GM19467 (cell line): ENCODE results near the gene TSPAN18.
A peak's percentile ranks its signal among the peaks of the same experiment; 100 is the strongest.

Experiments used
- ATAC-seq: cut with Tn5 transposase; IDR thresholded peaks from one replicate; pipeline ENCODE4 v1.9.1; 2021; ENCODE audit warnings: mild to moderate bottlenecking, moderate library complexity; ENCODE audit not compliant: unreplicated experiment

TSPAN18 gene

DNA sequence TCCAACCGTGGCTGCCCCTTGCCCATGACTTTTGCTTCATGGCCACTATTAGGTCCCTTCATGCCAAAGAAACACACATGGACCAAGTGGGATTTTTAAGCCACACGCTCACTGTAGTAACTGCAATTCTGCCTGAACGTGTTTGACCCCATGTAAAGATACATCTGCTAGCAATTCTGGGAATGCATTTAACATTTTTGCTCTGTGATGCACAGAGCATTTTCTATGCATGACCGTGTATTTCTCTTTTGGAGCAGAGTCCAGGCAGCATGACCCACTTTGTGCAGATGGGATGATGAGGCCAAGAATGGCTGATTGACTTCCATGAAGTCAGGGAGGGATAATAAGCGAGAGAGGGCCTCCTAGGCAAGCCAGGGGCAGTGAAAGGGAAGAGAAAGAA, 115.5 kb downstream of the TSPAN18 start:
- ATAC-seq: no peak

DNA sequence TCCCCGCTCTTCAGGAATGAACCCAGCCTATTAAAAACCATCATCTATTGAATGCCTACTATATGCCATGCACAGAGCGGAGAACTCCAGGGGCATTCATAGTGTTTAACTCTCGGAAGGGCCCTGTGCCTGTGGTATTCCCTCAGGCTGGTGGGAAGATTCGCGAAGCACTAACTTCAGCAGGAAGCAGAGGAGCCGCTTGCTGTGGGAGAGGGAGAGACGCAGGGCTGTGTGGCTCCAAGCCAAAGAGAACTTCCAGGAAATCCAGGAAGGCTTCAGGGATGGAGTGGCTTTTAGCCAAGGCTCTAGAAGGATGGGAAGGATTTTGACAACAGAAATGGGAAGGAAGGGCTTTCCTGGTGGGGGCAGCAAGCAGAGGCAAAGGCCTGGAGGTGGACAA, 120.1 kb downstream of the TSPAN18 start:
- ATAC-seq: no peak

DNA sequence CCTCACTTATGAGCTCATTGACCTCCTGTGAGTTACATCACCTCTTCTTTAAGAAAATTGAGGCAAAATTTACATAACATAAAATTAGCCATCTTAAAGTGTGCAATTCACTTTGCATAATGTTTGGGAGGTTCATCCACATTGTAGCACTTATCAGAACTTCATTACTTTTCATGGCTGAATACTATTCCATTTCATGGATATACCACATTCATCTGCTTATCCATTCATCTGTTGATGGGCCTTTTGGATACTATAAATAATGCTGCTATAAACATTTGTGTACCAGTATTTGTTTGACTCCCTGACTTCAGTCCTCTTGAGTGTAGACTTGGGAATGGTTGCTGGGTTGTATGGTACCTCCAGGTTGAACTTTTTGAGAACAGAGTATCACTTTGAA, 120.6 kb downstream of the TSPAN18 start:
- no peak for ATAC-seq

DNA sequence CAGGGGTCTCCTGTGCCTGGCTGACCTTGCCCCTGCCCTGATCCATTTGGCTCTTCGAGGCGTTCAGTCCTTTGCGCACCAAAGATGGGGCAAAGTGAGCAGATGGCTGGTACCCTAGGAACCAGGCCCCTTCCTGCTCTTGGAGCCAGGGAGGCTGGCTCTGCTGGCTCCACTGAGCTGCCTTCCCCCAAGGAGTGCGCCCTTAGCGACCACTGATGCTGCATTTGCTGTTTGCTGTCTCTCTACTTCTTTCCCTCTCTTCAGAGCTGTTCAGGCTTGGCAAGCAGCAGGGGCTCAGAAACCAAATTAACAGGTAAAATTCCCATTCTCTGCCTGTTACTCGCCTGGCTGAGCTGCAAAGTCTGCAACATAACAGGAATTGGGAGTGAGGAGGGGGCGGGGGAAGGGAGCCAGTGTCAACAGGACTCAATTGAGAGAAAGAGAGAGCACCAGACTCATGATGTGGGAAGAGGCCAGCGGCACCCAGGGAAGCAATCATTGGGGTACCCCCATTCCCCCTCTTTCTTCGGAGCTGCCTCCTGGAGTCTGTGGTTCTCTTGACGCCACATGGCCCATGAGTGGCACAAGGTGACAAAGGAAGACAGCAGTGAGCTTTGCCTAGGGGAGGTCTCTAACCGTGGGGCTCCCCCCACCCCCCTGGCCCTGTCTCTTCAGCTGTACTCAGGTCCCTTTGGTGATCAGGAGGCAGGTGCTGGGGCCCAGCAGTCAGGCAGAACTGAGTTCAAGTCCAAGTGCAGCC, 121.6 kb downstream of the TSPAN18 start:
- no peak for ATAC-seq

DNA sequence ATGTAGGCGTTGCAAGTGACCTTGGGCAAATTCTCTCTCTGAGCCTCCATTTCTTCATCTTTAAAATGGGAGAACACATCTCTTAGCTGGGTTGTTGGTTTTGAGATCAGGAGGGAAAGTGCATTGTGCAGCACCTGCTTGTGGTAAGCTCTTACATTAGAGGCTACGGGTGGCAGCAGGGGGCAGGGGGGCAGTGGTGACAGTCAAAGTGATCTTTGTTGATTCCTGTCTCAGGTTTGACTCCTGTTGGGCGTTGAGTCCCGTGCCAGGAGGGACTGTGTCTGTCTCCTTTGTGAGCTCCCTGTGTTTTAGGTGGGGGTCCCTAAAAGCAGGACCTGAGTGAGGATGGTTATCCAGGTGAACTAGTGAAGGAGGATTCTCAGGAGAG, 122.2 kb downstream of the TSPAN18 start:
- ATAC-seq: no peak

DNA sequence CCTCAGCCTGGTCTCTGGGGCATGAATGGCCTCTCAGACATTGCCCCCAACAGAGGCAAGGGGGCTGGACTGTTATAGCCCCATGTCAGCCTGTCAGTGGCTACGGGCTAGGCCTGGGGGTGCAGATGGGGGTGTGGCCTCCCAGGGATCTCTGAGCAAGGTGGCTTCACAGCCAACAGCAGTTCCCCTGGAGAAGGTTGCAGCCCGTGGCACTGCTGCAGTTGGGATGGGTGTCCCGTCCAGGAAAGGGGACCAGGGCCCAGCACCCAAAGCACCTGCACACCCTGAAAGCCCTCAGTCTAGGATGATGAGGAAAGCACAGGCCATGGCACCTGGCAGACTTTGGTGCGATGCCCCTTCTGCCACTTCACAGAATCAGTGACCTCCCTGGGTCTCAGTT, 122.7 kb downstream of the TSPAN18 start:
- no peak for ATAC-seq

DNA sequence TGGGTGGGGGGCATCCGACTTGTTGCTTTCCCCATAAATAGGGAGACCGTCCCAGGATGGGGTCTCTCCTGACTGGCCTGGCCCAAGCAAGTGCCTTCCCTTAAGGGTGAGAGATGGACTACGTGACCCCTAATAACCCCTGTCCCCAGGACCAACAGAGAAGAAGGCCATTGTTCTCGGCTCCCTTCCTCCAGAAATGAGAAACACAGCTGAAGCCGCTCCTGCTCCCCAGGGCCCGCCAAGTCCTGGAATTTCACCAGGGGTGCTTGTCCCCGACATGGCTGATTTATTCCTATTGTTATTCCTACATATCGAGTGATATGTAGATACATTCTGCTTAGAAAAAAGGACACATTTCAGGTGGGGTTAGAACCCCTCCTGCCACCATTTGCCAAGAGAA, 123.2 kb downstream of the TSPAN18 start:
- ATAC-seq: no peak

DNA sequence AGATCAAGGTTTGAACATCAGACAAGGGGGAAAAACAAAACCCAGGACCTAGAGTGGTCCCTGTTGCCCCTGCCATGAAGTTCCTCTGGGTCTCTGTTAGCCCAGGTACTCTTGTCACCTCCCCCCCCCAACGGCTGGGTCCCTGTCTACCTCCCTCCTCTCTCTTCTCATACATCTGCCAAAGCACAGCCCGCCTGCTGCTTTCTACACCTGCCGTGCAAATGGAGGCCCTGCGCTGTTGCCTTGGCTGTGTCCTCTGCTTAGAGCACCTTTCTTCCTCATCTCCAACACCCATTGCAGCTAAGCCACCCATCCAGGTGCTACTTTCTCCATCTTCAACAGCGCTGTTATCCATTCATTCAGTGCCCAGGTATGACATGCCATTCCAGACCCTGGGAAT, 124.7 kb downstream of the TSPAN18 start:
- ATAC-seq: no peak

DNA sequence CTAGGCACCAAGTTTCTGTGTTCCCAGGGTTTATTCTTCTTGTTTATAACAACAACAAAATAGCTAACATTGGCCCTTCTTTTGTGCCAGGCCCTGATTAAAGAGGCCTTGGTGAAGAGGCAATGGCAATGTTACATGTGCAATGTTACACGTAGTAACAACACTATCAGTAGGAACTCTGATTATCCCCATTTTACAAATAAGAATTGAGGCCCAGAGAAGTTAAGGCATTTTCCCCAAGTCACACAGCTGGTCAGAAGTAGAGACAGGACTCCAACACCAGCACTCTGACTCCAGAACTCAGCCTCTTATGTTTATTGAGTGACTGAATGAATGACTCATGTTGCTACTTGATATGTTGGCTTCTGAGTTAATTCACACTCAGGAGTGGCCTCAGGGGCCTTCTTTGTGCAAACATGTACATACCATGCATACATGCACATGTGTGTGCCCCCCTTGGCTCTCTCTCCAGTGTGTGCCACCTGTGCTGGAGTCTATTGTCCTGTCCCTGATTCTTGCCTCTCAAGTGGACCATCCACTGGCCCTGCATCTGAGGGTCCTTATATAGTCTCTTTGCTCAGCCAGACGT, 125.5 kb downstream of the TSPAN18 start:
- no peak for ATAC-seq

DNA sequence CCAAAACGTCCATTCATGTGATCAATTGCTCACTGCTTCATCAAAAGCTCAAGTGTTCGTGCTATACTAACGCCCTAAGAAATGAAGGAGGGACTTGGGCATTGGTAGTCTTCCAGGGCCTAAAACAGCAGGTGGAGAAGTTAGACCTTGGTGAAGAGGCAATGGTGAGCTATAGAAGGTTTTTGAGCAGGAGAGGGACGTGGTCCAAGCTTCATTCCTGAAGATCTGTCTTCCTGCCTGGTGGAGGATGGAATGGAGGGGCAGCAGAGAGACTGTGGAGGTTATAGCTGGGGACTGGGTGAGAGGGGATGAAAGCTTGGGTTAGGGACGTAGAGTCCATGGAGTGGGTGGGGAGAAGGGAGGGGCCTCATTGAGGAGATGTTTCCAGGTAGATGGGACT, 126.2 kb downstream of the TSPAN18 start:
- ATAC-seq: no peak

DNA sequence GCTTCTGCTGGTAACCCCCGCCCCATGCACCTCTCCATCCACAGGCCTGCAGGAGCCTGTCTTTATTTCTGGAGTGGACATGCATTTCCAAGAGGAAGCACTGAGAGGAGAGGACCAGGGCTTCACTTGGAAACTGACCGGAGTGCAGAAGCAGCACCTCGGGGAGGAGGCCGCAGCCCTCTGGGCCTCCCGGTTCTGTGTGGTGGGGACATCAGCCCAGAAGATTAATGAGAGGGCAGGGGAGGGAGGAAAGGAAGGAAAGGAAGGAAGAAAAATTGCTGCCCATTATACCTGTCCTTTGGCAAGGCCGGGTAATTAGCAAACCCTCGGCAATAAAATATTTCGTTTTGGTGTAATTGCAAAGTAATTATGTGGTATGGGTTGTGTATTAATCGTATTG, 126.9 kb downstream of the TSPAN18 start:
- no peak for ATAC-seq

DNA sequence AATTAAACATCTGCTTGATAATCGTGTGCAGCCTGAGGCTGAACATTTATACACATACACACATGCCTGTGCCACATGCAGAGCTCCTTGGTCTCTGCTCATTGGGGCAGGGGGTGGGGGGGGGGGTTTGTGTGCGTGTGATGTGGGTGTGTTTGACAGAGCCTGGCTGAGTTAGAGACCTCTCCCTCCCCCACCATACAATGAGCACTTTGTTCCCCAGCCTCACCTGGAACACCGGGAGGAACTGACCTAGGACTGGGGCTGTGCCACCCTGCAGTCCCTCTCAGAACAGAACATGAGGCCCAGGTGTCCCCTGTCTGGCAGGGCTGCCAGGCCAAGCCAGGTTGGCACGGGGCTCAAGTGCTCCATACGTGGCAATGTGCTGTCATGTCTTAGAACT, 127.3 kb downstream of the TSPAN18 start:
- no peak for ATAC-seq

DNA sequence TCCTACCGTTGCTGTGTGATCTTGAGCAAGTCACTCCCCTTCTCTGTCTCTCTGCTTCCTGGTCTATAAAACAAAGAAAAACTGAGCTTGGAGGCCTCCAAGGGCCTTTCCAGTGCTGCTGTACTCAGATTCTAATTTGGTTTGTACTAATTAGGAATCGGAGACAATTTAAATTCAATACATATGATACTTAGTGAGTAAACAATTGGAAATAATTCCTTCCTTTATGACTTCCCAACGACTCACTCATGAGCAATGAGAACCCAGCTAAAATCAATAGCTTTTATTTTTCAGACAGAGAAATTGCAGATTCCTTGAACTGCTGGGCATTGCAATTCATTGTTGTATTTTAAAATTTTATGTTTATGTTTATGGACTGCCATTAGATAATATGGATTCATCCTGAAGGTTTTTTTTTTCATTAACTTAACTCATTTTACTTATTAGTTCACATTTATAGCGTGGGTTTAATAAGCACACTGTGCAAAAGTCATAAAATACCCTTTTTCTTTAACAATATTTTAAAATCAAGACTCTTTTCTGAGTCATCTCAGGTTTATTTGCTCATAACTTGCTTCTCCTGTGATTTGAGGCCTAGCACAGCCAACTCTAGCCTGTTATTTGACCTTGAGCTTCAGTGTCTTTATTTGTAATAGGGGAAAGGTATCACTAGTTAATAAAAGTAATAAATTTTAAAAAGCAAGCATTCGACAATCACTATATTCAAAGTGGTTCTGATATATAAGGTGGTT, 128.2 kb downstream of the TSPAN18 start:
- no peak for ATAC-seq

DNA sequence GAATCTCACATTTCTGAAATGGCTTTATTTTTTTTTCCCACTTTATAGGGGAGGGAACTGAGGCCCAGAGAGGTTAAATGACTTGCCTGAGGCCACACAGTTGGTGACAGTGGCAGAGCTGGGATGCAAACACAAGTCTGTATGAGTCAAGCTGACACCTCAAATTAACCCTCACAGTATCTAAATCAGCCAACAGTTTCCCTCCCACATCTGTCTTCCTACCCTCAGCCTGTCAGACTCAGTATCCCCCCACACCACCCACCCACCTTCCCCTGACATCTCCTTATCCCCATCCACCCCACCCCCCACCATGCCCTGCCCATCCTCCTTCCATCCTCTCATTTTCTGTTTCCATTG, 128.7 kb downstream of the TSPAN18 start:
- no peak for ATAC-seq

DNA sequence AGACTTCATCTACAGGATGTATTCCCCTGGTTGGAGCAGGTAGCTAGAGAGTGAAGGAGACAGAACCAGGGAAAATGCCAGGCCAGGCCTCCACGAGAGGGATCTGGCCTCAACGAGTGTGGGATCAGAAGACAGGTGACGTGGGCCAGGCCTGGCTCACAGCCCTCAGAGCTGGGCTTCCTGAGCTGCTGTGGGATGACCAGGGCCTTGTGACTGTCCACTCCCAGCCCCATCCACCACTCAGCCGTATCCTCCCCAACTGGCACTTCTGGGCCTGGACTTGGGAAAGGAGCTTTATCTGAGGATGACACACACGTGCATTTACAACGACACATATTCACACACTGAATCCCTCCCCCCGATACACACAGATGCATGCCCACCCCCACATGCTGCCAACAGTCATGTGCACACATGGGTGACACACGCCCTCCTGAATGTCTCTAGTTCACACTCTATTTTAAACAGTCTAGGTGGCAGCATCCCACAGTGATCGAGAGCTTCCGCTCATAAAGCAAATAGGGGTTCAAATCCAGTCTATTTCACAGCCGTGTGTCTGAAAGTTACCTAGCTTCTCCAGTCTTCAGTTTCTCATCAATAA, 130.8 kb downstream of the TSPAN18 start:
- ATAC-seq: no peak

DNA sequence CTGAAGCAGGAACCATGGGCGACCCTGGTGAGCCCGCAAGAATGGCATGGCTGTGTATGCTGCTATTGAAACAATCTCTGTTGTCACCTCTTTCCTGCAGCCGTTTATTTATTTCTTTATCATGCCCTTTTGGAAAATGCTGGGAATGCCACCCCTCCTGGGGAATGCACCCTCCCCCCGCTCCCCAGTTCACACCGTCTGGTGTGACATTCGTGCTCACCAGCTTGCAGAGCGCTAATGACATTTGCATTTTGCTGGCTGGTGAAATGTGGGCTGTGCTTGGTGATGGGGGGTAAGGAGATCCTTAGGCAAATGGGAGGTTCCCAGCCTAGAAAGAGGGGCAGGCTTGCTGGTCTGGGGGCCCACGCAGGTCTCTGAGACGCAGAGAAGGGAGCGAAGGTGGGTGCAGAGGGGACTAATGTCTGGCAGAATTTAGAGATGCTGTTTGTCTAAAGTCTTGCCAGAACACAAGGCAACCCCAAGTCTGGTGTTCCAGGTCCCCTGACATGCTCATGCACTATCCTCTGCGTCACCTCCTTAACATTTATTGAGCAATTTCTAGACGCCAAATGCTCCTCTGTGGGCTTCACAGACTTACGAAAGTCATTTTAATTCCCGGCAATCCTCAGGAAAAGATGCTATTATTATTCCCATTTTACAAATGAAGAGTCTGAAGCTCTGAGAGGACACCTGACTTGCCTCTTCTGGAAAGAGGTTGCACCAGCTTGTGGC, 132.2 kb downstream of the TSPAN18 start:
- no peak for ATAC-seq

DNA sequence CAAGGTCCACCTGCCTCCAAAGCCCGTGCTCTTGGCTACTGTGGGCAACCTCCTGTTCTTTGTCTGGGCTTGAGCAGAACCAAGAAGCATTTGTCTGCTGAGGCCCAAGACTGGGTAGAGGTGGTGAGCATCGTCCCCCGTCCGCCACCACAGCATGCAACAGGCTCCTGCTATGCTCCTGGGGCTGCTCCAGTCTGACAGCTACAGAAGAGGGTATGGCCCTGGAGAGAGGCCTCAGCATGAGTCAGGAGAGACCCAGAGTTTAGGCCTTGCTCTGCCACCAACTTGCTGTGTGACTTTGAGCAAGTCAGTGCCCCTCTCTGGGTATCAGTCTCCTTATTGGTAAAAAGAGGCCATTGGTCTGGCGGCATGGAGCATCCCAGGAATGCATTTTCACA, 132.8 kb downstream of the TSPAN18 start:
- no peak for ATAC-seq

DNA sequence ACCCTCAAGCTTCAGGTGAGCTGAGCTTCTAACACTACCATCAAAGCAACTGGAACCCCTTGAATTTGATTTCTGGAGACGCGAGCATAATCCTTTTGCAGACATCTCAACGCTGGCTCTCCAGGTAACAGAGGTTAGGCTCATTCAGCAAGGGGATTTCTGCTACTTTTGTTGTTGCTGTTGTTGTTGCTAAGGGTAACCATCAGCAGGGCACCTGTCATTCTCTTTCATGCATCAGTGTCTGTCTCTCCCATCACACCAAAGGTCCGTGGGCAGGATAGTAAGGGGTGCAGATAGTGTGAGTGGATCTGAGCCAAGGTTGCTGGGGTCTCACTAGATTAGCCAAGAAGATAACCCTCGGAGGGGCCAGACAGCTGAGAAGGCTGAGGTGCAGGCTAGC, 133.6 kb downstream of the TSPAN18 start:
- no peak for ATAC-seq

DNA sequence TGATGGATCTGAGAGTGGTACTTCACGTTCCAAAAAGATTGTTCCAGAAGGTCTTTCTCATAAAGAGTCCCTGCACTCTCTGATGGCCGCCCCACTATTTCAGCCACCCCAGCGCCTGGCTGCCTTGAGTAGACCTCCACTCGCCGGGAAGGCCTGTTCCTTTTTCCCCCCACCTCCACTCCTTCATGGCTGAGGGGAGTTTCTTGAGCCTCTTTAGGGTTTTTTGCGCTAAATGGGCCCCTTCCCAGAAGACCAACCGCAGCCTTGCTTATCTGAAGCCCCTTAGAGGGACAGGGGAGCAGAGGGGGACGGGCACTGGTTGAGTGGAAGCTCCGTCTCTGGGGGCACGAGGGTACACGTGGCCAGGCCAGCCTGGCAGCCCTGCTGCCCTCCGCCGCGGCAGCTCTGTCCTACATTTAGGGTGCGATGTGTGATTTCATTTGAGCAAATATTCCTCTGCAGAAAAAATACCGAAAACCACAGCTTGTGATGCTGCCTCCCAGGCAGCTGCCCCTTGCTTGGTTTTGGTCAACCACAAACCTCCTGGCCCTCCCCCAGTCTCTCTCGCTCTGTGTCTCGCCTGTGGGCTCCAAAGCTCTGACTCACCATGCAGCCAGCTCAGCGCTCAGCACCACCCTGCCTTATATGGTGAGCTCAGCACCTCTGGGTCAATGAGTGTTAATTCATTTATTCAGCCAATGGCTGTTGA, 135.2 kb downstream of the TSPAN18 start:
- peak; percentile 100 for ATAC-seq

DNA sequence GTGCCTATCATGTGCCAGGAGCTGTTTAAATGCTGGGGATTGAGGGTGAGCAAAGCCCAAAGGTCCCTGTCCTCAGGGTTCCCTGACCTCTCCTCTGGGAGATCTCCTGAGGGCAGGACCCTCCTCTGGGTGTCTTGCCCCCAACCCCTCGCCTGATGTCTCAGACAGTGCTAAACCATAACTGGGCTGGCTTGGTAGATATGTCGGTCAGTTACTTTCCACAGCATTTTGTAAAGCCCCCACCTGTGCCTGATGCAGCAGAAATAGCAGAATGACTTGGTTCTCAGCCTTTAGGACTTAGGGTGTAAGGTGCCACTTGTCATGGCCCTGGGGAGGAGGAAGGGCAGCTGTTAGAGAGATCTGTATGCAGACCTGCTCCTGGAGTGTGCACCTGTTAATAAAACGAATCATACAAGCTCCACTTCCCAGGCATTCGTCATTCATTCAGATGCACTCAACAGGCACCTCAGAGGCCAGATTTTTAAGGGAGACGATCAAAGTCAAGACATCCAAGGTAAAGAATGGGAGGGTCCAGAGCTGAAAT, 135.9 kb downstream of the TSPAN18 start:
- ATAC-seq: no peak
